Breast epithelium (tissue), 3 donors: ENCODE measurements around the gene DGCR6.
"Not testable (repeated sequence)": the region's sequence is repeated elsewhere in the genome, so short reads cannot be mapped to it uniquely, and the experiment has no call there.

Experiments
- CTCF ChIP-seq, 3 donors: fragments of 450-650 bp; IDR thresholded peaks; one replicate each; pipeline ENCODE4 v1.5.1; 2016 to 2017; ENCODE audit warnings: antibody characterized with exemption in 3 of 3, mild to moderate bottlenecking in 3 of 3, moderate library complexity in 3 of 3
- POLR2AphosphoS5 ChIP-seq, 3 donors: sonication (generic); formaldehyde crosslinking; IDR thresholded peaks; one replicate each; pipeline ENCODE4 v1.6.1; 2017; ENCODE audit warnings: antibody characterized with exemption in 3 of 3

- not testable (repeated sequence) for TF ChIP-seq POLR2AphosphoS5, CTCF (IDR thresholded peaks at IDR 0.05)
Measured at GRCh38 chr22:18917818-18918217, 11.7 kb downstream of the DGCR6 start.
